ENCODE data around the gene RAPGEF4.
"Not testable (repeated sequence)": the region's sequence is repeated elsewhere in the genome, so short reads cannot be mapped to it uniquely, and the experiment has no call there.

RAPGEF4 gene

DNA sequence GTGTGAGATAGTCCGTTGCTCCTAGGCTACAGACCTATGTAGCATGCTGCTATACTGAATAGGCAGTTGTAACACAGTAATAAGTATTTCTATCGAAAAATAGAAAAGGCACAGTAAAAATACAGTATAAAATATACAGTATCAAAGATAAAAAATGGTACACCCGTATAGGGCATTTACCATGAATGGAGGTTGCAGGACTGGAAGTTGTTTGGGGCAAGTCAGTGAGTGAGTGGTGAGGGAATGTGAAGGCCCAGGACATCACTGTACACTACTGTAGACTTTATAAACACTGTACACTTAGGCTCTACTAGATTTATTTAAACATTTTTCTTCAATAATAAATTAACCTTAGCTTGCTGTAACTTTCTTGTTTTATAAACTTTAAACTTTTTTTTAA is 343.5 kb downstream of the RAPGEF4 start:
- no peak for DNase-seq

- no peak for DNase-seq
Observed at GRCh38 chr2:173079973-173080860, 344.6 kb downstream of the RAPGEF4 start.

DNA sequence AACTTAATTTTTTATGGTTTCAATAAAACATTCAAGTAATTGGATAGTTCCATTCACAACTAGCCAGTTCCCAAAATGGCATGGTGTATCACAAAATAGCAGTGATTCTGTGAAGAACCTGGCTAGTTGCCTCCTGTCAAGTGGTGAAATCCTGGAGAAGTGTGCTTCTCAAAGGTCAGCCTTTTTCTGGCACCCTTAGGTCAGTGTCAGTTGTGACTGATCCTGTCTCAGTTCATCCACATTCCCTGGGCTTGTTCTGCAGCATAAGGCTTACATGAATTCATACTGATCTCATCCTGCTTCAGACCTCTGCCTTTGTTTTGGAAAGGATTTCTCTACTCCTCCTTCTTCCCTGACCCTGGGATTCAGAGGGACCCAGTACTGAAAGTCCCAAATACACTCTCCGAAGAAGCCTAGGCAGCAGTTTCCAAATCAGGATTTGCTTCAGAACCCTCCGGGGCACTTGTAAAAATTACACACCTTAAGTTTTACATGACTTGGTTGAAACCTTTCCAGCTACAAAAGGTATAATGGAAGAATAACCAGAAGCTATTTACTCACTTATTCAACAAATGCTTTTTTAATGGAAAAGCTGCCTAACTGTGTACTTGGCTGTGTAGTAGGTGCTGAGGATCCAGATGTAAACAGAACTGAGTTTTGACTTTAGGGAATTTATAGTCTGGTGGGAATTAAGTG is 351.0 kb downstream of the RAPGEF4 start:
- DNase-seq: no peak

DNA sequence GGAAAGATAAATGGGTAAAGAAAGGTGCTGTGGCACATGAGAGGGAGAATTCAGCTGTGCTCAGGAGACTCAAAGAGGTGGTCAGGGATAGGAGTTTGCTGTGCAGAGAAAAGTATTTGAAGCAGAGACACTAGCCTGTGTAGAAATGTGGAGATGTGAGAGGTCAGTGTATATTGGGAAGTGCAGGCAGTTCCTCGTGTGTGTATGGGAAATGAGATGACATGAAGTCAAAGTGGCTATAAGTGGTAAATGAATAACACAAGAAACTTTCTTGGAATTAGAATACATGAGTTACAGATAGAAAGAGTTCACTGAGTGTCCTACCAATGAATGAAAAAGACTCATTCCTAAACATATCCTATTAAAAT is 351.6 kb downstream of the RAPGEF4 start:
- no peak for DNase-seq

- no peak for DNase-seq
Observed at GRCh38 chr2:173087793-173088496, 352.3 kb downstream of the RAPGEF4 start.

DNA sequence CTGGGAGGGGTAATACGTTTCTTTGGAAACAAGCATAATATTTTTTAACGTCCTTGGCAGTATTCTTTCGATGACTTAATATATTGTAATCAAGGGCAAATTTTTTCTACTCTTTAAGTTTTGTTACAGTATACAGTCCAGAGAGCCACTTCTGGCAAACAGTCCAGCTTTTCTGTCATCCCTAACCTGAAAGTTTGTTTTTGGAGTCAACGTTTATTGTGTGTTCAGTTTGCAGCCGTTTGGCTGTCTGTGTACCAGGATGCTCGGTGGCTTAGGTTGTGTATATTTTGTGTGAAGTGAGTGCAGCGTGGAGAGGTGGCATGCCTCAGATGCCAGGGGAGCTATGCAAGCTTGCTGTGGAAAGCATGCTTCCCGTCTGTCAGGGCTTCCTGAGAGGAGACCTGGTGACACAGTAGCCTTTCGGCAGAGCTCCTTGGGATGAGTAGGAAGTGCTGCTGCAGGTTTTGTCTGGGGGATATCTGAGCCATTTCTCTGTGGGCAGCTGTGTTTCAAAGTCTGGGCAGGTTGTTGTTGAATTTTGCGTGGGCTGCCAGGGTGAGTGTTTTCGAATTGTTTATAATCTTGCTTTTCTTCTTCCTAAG is 354.7 kb downstream of the RAPGEF4 start:
- no peak for DNase-seq

DNA sequence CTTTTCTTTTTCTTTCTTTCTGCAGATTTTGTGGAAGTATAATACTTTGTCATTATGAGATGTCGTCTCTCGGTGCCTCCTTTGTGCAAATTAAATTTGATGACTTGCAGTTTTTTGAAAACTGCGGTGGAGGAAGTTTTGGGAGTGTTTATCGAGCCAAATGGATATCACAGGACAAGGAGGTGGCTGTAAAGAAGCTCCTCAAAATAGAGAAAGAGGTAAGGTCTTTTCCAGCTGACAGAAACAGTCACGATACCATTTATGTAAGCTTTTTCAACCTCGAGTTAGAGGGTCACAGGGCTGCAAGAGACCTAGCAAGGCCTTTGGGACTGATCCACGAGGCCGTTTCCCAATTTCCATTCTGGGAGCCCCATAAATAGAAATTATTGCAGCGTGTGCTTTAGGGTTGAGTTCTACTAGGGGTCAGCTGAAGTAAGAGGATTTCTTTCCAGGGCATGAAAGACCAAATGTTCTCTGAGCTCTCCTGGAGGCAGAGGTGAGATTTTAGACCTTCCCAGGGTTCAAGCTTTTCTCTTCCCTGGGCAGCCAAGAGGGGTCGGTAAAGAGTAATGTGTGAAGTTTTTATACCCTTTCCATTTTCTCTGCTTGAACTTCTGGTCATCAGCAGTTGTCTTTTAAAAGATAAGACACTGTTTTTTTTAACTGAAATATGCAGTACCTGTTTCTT is 355.5 kb downstream of the RAPGEF4 start:
- DNase-seq: no peak

- no peak for DNase-seq
Observed at GRCh38 chr2:173091910-173092309, 356.3 kb downstream of the RAPGEF4 start.

- DNase-seq: no peak
Observed at GRCh38 chr2:173092844-173093402, 357.3 kb downstream of the RAPGEF4 start.

DNA sequence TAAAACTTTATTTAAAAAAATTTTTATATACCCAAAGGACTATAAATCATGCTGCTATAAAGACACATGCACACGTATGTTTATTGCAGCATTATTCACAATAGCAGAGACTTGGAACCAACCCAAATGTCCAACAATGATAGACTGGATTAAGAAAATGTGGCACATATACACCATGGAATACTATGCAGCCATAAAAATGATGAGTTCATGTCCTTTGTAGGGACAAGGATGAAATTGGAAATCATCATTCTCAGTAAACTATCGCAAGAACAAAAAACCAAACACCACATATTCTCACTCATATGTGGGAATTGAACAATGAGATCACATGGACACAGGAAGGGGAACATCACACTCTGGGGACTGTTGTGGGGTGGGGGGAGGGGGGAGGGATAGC is 358.0 kb downstream of the RAPGEF4 start:
- not testable (repeated sequence) for DNase-seq

DNA sequence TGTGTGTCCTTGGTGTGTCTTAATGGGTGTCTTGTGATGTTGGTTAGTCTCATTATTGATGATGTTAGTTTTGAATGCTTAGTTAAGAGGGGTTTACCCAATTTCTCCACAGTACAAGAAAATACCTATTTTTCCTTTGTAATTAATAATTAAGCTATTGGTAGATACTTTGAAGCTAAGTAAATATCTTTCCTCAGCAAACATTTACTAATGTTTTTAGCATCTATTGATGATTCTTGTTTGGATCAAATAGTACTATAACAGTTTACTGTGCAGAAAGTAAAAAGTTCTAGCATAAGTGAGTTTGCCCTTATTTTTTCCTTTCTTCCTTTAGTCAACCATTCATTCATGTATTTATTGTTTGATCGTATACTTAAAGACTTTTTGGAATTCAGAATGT is 359.1 kb downstream of the RAPGEF4 start:
- no peak for DNase-seq

- DNase-seq: no peak
Observed at GRCh38 chr2:173095356-173095755, 359.7 kb downstream of the RAPGEF4 start.

DNA sequence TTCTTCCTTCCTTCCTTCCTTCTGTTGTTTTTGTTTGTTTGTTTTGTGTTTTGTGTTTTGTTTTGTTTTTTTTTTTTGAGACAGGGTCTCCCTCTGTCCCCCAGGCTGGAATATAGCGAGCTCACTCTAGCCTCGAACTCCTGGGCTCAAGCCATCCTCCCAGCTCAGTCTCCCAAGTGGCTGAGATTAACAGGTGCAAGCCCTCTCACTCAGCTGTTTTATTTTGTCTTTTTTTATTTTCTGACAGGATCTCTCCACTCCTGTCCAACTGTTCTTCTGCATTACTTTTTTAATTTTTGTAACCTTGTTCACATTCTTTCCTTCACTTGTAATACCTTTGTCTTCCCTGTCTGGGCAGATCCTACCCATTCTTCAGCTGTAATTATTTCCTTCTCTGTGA is 363.6 kb downstream of the RAPGEF4 start:
- DNase-seq: no peak

GRCh38 chr2:173099804-173100203 is 364.2 kb downstream of the RAPGEF4 start:
- DNase-seq: no peak

DNA sequence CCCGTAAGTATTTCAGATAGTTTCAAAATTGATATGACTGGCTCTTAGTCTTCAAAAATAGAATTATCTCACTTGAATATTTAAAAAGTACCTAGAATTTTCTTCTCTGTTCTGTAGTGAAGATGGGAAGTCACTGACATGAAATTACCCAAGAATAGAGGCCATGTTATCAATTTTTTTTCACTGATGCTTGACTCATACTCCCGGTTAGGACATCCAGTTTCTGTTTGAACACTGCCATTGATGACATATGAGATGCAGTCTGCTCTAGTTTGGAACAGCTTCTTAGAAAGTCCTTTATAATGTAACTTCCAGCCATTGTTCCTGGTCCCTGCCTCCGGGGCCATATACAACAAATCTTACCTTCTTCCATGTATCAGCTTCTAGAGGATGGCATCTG is 366.0 kb downstream of the RAPGEF4 start:
- no peak for DNase-seq

Data from CD4-positive, alpha-beta T cell treated with Interferon alpha-2 for 1 hour (primary cell).